T1000 (cell line): ENCODE measurements around the gene ZG16.
"Not testable (repeated sequence)": the region's sequence is repeated elsewhere in the genome, so short reads cannot be mapped to it uniquely, and the experiment has no call there.

ENCODE experiments used
- DNase-seq: peaks from one replicate; lab custom pipeline; 2025; ENCODE audit warnings: mixed read lengths; lab: John Stamatoyannopoulos, UW

Gene ZG16

GRCh38 chr16:29748760-29749149, 29.3 kb upstream of the ZG16 start:
- not testable (repeated sequence) for DNase-seq

DNA sequence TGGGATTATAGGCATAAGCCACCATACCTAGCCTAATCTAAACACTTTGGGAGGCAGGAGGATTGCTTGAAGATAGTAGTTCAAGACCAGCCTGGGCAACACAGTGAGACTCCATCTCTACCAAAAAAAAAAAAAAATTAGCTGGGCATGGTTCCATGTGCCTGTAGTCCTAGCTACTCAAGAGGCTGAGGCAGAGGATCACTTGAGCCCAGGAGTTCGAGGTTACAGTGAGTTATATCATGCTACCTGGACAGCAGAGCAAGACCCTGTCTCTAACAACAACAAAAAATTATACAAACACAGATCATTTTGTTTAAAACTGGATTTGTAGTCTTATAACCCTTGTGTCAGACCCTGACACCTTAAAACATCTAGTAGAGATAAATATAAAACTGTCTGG, 24.5 kb upstream of the ZG16 start:
- DNase-seq = no peak

DNA sequence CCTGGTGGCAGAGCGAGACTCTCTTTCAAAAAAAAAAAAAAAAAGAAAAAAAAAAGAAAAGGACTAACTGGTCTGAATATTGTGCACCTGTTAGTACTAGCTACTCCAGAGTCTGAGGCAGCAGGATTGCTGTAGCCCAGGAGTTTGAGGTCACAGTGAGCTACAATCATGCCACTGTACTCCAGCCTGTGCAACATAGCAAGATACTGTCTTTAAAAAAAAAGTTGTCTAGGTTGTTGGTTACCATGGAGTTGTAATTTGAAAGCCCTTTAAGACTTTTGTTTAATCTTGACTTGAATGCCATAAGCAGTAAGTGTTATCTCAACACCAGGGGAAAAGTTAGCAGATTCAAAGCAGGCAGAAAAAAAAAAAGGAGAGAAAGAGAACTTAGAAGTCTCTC, 21.4 kb upstream of the ZG16 start:
- DNase-seq = no peak

GRCh38 chr16:29757086-29757485, 21.0 kb upstream of the ZG16 start:
- DNase-seq = not testable (repeated sequence)

DNA sequence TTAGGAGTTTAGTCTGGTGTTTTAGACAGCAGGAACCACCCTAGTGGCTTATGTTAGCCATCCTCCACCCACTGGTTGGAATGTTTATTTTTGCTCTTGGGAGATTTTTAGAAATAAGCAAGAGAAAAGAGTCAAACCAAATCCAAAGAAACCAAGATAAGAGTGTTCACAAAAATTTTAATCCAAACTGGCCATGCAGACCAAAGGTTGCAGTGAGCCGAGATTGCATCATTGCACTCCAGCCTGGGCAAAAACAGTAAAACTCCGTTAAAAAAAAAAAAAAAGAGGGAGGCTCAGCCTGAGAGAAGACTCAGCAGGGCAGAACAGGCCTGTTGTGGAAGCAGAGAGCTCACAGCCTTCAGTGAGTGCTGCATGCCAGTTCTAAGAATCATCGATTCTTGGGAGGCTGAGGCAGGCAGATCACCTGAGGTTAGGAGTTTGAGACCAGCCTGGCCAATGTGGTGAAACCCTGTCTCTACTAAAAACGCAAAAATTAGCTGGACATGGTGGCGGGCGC, 20.0 kb upstream of the ZG16 start:
- DNase-seq = no peak

- DNase-seq = no peak
Observed at GRCh38 chr16:29760567-29761279, 17.3 kb upstream of the ZG16 start.

DNA sequence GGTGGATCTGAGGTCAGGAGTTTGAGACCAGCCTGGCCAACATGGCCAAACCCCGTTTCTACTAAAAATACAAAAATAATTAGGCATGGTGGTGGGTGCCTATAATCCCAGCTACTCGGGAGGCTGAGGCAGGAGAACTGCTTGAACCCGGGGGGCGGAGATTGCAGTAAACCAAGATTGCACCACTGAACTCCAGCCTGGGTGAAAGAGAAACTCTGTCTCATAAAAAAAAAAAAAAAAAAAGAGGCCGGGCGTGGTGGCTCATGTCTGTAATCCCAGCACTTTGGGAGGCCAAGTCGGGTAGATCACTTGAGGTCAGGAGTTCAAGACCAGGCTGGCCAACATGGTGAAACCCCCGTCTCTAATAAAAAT, 16.8 kb upstream of the ZG16 start:
- DNase-seq = not testable (repeated sequence)

DNA sequence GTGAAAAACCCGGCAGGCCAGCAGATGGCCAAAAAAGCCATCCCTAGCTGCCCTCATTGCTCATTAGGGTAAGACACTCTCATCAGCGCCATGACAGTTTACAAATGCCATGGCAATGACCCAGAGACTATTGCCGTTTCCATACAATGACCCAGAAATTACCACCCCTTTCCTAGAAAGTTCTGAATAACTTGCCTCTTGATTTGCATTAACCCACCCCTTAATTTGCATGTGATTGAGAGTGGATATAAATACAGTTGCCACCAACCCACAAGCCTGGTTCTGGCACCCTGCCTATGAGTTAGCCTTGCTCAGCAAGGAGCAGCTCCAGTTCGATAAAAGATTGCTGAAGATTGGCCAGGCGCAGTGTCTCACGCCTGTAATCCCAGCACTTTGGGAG, 16.2 kb upstream of the ZG16 start:
- DNase-seq = no peak

DNA sequence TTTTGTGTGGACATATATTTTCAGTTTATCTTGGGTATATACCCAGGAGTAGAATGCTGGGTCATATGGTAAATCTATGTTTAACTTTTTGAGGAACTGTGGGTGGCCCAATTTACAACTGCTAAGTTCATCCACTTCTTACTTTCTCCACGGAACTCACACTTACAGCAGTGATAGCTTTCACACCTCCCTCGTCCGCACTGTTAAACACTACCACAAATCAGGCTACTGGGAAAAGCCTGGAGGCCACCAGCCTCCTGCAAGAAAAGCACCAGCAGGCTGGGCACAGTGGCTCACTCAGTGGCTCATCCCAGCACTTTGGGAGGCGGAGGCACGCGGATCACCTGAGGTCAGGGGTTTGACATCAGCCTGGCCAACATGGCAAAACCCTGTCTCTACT, 14.7 kb upstream of the ZG16 start:
- no peak for DNase-seq

DNA sequence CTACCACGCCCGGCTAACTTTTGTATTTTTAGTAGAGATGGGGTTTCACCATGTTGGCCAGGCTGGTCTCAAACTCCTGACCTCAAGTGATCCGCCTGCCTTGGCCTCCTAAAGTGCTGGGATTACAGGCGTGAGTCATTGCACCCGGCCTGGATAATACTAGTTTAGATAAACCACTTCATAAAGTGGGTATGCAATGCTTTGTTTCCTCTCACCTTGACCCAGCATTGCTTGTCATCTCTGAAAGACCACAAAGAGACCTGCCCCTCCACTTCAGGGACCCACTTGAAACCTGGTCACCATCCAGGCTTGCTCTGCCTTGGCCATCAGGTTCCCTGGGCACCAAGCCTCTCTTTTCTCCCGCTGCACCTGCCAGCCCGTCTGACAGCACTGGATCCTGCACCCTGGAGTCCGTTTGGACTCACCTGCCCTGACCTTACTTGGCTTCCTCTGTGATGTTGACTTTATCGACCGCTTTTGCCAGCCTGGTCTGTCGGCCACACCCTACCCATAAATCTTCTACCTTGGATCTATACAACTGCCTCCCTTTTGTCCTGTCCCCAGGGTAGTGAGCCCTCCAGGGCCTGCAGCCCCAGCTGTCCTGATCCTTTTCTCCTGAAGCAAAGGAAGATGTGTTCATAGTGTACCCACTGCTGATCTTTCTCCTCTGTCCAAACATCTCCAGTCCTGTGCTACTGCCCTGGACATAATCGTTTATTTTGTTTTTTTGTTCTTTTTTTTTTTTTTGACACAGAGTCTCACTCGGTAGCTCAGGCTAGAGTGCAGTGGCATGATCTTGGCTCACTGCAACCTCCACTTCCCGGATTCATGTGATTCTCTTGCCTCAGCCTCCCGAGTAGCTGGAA, 12.7 kb upstream of the ZG16 start:
- DNase-seq = no peak

- DNase-seq = no peak
Observed at GRCh38 chr16:29766571-29766970, 11.5 kb upstream of the ZG16 start.

DNA sequence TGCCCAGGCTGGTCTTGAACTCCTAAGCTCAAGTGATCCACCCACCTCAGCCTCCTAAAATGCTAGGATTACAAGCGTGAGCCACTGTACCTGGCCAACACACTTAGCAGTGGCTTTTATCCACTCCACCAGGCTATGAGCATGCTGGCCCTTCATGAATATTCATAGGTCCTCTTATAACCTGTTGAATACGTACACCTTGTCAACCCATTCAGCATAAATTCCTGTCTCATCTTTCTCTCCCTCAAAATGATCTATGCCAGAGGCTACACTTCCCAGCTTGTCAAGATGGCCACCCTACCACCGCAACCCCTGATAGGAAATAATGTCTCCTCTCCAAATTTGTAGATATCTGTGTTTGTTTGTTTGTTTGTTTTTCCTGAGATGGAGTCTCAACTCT, 11.0 kb upstream of the ZG16 start:
- DNase-seq = no peak

- DNase-seq = no peak
Observed at GRCh38 chr16:29769507-29769906, 8.5 kb upstream of the ZG16 start.

DNA sequence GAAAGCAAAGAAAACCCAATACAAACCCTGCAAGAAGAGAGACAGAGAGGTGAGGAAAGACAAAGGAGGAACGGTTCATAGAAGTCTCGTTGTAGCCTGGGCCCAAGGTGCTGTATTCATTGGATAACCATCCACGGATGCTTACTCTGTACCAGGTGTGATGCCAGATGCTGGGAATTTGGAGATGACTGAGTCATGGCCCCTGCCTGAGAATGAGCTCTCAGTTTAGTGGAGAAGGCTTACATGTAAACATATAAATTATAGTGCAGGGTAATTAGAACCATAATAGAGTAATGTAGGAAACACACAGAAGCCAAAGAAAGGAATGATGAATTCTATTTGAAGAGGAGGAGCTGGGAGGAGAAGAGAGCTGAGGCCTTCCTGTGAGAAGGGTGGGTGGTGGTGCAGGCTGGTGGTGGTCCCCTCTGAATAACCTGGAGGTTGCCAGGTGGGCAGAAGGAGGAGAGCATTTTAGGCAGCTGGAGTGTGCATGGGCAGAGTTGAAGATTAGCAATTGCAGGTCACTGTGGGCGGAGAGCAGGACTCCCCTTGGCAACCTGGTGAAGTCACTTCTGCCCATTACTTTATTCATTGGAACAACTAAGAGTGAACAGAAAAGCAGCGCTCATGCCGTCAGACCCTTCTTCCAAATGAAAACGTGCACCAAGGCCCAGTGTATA, 7.7 kb upstream of the ZG16 start:
- no peak for DNase-seq

DNA sequence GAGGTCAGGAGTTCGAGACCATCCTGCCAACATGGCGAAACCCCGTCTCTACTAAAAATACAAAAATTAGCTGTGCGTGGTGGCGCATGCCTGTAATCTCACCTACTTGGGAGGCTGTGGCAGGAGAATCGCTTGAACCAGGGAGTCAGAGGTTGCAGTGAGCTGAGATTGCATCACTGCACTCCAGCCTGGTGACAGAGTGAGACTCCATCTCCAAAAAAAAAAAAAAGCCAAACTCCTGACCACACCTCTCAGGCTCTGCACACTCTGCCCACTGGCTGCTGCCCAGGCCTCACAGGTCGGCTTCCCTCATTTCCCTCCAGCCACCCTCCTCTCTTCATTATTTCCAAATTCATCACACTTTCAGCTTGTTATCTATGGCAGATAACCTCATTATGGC, 5.7 kb upstream of the ZG16 start:
- DNase-seq = not testable (repeated sequence)

GRCh38 chr16:29774730-29775129, 3.3 kb upstream of the ZG16 start:
- DNase-seq = no peak

GRCh38 chr16:29775742-29776408, 2.2 kb upstream of the ZG16 start:
- DNase-seq = no peak

GRCh38 chr16:29779474-29779873, 1.4 kb downstream of the ZG16 start:
- no peak for DNase-seq

GRCh38 chr16:29783094-29783953, 5.3 kb downstream of the ZG16 start:
- not testable (repeated sequence) for DNase-seq

GRCh38 chr16:29784157-29784556, 6.1 kb downstream of the ZG16 start:
- no peak for DNase-seq

- DNase-seq = no peak
Observed at GRCh38 chr16:29784901-29785500, 6.9 kb downstream of the ZG16 start.
